NCI-H2196 (cell line): ENCODE measurements around the gene USP35.
"Not testable (repeated sequence)": the region's sequence is repeated elsewhere in the genome, so short reads cannot be mapped to it uniquely, and the experiment has no call there.

ENCODE experiments used
- DNase-seq: peaks from one replicate; lab custom pipeline; 2025; ENCODE audit not compliant: unreplicated experiment; lab: John Stamatoyannopoulos, UW

USP35 gene

GRCh38 chr11:78216021-78216420, 27.3 kb downstream of the USP35 start:
- DNase-seq, result no peak

GRCh38 chr11:78216571-78217287, 28.0 kb downstream of the USP35 start:
- no peak for DNase-seq

DNA sequence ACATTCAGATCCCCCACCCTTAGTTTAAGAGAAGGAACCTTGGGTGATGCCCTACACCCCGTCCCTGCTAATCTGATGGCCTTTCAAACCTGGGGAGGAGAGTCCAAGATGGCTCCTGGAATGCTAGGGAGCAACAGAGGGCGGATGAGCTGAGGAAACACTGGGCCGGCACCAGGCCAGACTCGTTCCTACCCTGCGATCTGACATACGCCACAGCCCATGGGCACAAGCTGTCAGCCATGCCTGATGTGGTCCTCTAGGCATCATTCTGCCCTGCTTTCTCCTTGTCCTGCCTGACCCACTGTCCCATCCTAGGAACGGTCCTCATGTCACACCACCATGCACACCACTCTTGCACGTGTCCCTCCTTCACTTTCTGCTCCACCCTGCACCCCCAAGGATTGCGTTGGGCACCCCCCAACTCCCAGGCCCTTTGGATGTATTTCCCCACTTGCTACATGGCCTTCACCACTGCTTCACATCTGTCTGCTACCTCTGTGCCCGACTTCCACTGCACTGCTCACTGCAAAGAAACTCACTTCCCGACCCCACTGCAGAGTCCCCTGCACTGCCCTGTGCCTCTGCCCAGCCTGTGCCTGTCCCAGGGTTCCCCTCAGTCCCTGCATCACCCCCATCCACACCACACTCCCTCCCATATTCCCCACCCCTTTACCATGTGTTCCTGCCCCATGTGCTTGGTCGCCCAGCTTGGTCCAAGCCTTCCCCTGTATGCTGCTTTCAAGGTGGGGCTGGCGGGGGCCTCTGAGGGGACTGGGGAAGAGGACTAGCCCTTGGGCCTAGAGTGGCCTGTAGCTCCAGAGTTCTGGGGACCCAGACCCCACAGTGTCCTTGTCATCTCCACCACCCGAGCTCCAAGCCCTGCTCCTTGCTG, 29.2 kb downstream of the USP35 start:
- no peak for DNase-seq

DNA sequence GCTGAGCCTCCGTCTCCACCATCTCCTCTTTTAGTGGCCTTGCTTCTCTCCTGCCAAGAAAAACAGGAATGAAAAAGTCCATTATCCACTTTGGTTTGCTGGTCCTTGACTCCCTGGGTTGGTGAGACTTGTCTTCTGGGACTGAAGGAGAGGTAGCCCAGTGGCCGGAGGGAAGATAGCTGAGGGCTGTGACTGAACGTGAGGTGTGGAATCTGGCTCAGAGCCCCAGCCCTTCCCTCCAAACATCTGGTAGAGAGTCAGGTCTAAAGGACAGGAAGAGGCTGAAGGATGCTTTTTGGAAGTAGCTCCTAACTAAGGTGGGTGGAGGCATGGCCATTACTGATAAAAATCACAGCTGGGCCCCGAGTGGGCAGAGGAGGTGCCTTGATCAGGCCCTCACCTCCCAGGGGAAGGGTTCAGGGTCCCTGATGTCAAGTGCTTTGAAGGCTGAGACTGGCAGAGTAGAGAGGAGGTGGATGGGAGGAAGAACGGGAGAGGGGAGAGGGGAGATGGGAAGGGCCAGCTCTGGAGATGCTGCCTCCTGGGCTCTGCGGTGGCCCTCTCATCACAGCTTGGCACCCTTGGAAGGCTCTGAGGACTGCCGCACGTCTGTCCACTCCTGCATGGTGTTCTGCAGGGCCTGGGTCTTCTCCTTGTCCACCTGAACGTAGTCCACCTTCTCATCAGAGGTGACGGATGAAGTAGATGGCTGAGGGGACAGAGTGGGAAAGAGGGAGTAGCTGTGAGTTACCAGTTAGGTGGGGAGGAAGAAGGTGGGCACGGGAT, 30.2 kb downstream of the USP35 start:
- no peak for DNase-seq

DNA sequence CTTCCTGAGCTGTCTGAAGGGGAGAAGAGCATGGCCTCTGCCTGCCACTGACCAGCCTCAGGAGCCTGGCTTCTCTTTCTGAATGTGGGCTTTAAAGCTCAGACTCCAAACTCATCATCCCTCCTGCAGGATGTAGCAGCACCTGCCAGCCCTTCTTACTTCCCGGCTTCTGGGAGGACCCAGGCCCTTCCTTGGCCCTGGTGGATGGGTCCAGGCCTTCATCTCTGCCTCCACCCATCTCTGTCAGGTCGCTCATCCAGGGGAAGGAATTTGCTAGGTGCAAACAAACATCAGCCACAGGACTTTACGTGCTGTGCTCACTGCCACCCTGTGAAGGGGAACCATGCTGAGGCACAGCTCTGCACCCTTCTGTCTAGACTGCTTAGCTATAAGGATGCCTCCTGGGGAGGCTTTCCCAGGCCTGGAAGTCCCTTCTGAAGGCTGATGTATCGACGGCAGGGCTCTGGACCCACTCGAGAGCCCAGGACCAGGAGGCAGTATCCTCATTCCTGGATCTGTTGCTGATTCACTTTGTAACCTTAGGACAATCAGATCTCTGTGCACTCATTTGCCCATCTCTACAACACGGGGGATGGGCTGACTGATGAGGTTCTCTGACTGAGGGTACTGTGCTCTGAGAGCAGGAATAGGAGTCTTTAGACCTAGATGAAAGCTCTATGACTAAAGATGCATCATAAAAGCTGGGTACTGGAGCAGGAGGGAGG, 30.9 kb downstream of the USP35 start:
- DNase-seq, result no peak

GRCh38 chr11:78220218-78221157, 31.8 kb downstream of the USP35 start:
- DNase-seq, result no peak

DNA sequence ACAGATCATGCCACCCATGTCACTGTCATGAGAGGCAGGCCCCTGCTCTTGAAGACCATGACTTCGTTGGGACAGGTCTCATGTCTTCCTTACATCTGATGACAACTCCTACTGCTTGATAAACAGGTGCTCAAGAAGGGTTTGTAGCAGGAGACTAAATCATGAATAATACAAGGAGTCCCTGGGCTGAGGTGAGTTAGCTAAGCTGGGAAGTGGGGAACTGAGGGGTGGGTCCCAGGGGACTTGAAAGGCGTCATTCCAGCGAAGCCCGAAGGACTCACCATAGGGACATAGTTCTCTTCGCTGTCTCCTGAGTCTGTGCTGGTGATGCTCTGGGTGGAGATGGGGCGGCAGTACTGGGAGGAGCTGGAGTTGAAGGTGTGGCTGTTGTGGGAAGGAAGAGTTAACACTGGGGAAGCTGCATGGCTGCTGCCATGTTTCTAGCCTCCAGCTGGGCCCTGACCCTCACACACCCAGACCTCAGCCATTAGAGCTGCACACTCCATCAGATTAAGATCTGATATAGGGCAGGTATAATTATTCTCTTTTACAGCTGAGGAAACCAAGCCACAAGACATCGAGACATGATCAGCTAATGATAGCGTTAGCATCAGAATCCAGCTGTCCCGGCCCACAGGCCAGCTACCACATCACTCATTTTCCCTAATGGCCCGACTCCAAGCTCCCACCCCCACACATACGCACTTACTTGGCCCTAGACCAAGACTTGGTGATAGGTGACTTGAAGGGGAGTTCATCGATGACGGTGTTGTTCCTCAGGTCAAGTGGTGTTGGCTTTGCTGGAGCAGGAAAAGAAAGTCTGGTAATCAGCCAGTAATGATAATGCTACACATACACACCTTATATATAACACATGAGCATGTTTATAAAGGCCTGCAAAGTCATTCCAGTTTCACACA, 32.9 kb downstream of the USP35 start:
- no peak for DNase-seq

- not testable (repeated sequence) for DNase-seq
Observed at GRCh38 chr11:78222726-78223125, 34.0 kb downstream of the USP35 start.

DNA sequence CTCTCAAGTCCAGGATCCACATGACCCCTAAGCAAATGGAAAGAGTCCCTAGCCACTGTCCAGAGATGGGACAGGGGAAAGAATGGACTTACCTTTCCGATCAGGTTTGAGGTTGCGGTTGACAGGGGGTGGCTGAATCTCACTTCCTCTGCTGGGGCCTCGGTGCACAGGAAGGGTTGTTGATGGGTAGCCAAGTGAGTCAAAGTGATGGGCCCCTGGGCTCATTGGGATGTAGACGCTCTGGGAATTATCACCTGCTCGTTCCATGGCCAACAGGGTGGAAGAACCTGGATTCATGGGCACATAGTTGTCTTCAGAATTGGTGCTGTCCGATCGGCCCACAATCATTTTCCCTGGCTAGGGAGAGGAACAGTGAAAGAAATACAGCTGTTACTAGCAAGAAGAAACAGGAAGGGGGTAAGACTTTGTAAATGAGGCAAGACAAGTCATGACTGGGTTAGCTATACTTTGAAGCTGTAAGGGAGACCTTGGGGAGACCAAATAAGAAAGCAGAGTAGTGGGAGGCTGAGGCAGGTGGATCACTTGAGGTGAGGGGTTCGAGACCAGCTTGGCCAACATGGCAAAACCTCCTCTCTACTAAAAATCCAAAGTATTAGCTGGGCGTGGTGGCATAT, 34.7 kb downstream of the USP35 start:
- no peak for DNase-seq

DNA sequence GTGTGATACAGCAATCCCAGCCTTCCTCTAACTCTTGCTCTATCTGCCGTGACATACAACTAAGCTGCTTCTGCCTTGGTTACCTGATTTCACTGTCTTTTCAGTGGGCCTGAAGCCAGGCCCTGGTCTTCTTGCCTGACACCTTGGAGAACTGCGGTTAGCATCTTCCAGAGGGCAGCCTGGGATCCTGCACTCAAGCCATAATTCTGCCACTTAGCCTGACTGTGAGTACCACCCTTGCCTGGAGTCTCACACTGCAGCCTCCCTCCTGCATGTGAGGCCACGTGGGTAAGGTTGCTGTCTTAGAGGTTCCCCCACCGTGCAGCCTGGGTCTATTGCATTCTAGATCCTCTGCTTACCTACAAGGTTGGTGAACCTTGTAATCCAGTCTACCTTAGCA, 35.8 kb downstream of the USP35 start:
- no peak for DNase-seq

GRCh38 chr11:78224906-78225420, 36.2 kb downstream of the USP35 start:
- DNase-seq, result no peak

DNA sequence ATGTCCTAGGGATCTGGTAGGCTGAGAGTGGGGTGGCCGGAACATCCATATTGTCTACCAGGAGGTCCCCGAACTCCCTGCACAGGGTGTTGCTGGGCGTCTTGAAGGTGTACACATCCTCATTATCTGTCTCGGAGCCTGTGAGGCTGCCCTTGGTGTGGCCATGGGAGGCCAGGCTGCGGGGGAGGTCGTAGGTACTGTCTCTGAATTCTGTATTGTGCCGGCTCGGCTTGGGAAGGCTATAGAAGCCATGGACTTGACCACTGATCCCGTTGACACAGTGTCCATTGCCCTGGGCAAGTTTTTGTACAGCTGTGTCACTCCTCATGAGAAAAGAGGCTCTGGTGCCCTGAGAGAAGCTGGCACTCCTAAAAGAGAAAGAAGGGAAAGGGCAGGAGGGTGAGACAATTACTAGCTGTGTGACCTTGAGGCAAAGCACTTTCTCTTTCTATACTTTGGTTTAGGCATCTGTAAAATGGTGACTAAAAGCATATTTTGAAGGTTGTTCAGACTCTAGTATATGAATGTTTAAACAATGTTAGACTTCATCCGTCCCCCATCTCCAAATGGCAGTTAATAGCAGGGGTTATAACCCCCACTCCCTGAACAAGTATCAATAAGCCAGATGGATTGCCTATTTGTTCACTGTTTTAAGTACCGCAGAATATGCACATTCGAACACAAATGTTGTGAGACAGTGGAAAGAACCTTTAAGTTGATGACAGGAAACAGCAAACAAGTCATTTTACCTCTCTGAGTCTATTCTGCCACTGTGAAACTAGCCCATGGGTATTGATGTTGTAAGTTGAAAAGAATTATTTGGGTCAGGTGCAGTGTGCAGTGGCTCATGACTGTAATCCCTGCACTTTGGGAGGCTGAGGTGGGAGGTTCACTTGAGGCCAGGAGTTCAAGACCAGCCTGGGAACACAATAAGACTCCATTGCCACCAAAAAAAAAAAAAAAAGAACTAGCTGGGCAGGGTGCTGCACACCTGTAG, 38.3 kb downstream of the USP35 start:
- DNase-seq, result no peak

GRCh38 chr11:78227921-78228320, 39.2 kb downstream of the USP35 start:
- DNase-seq, result no peak

- peak; percentile 74 for DNase-seq
Observed at GRCh38 chr11:78228467-78228866, 39.7 kb downstream of the USP35 start.

DNA sequence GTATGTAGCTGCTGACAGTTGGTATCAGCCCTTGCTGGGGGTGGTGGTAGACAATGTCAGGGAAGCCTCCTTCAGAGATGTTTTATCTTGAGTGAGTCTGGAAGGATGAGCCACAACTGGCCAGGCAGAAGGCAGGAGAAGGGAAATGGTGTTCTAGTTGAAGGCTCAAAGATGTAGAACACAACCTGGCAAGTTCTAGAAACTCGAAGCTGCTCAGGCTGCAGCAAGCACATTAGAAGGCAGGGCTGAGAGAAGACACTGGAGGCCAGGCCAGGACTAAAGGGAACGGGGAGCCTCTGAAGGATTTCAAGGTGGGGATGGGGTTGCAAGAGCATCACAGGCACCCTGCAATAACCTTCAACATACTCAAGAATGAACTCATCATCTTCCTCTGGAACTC, 40.4 kb downstream of the USP35 start:
- no peak for DNase-seq

- no peak for DNase-seq
Observed at GRCh38 chr11:78230161-78230877, 41.6 kb downstream of the USP35 start.
